ENCODE results near the gene CRISP1.

The CRISP1 gene

GRCh38 chr6:49826743-49827406 is 39.5 kb downstream of the CRISP1 start:
- in situ Hi-C loops (cut with HindIII; ENCODE audit: low sequenced_read_pairs), result no loop called here
- DNase-seq (ENCODE audit: low read depth), result no peak
- no peak for TF ChIP-seq CTCF (IDR thresholded peaks at IDR 0.05; ENCODE audit: low read depth, low read length, missing control alignments)
- no peak overlapping the region for H3K4me3 ChIP-seq (ENCODE audit: low read depth, low read length)

GRCh38 chr6:49815166-49815565 is 51.2 kb downstream of the CRISP1 start:
- in situ Hi-C loops (cut with HindIII; ENCODE audit: low sequenced_read_pairs), result no loop called here
- H3K4me3 ChIP-seq (ENCODE audit: low read depth, low read length), result no peak overlapping the region
- no peak for TF ChIP-seq CTCF (IDR thresholded peaks at IDR 0.05; ENCODE audit: low read depth, low read length, missing control alignments)
- no peak for DNase-seq (ENCODE audit: low read depth)

GRCh38 chr6:49813248-49813647 is 53.1 kb downstream of the CRISP1 start:
- H3K4me3 ChIP-seq (ENCODE audit: low read depth, low read length), result no peak overlapping the region
- DNase-seq (ENCODE audit: low read depth), result no peak
- in situ Hi-C loops (cut with HindIII; ENCODE audit: low sequenced_read_pairs), result loop anchor here (5.0 kb wide), 1 partner anchor 64 kb away; no protein-coding TSS in a partner anchor
- no peak for TF ChIP-seq CTCF (IDR thresholded peaks at IDR 0.05; ENCODE audit: low read depth, low read length, missing control alignments)

GRCh38 chr6:49806145-49806544 is 60.2 kb downstream of the CRISP1 start:
- H3K4me3 ChIP-seq (ENCODE audit: low read depth, low read length), result no peak overlapping the region
- TF ChIP-seq CTCF (IDR thresholded peaks at IDR 0.05; ENCODE audit: low read depth, low read length, missing control alignments), result no peak
- in situ Hi-C loops (cut with HindIII; ENCODE audit: low sequenced_read_pairs), result no loop called here
- no peak for DNase-seq (ENCODE audit: low read depth)

- DNase-seq (ENCODE audit: low read depth), result no peak
- no peak for TF ChIP-seq CTCF (IDR thresholded peaks at IDR 0.05; ENCODE audit: low read depth, low read length, missing control alignments)
- no peak overlapping the region for H3K4me3 ChIP-seq (ENCODE audit: low read depth, low read length)
- in situ Hi-C loops (cut with HindIII; ENCODE audit: low sequenced_read_pairs), result no loop called here
Measured at GRCh38 chr6:49805246-49805645, 61.1 kb downstream of the CRISP1 start.

GRCh38 chr6:49801525-49801924 is 64.8 kb downstream of the CRISP1 start:
- H3K4me3 ChIP-seq (ENCODE audit: low read depth, low read length), result no peak overlapping the region
- in situ Hi-C loops (cut with HindIII; ENCODE audit: low sequenced_read_pairs), result no loop called here
- TF ChIP-seq CTCF (IDR thresholded peaks at IDR 0.05; ENCODE audit: low read depth, low read length, missing control alignments), result no peak
- DNase-seq (ENCODE audit: low read depth), result no peak
